ENCODE data around the gene SLCO3A1.

- TF ChIP-seq ZNF114 (tag by site-specific recombination; IDR thresholded peaks at IDR 0.05) (no peak), CTCF (tag by site-specific recombination; IDR thresholded peaks at IDR 0.05) (no peak), ZIC2 (tag by site-specific recombination; IDR thresholded peaks at IDR 0.05) (peak; percentile 91), ZSCAN16 (tag by site-specific recombination; IDR thresholded peaks at IDR 0.05) (no peak)
- TF ChIP-seq, protein P1, sequence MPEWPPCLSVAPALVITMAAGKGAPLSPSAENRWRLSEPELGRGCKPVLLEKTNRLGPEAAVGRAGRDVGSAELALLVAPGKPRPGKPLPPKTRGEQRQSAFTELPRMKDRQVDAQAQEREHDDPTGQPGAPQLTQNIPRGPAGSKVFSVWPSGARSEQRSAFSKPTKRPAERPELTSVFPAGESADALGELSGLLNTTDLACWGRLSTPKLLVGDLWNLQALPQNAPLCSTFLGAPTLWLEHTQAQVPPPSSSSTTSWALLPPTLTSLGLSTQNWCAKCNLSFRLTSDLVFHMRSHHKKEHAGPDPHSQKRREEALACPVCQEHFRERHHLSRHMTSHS (tag by site-specific recombination; IDR thresholded peaks at IDR 0.05): no peak
Measured at GRCh38 chr15:92079647-92080255, 226.2 kb downstream of the SLCO3A1 start.
